OCI-LY7 (cell line): Measurements from ENCODE around the gene ETFB. TPM values are rescaled to one million over a fixed set of nuclear protein-coding genes. Genes with fewer than 3 reads are reported as not detected.
A peak's percentile ranks its signal among the peaks of the same experiment; 100 is the strongest.

Experiments
- BruUV-seq: library from RNA; stranded (reverse); fragments of 400-500 nt; replicated peaks from 2 replicates; lab custom pipeline; 2021; lab: Mats Ljungman, UMichigan
- CTCF ChIA-PET: fragments of 300-600 bp; sonication (Branson Sonifier 250); formaldehyde crosslinking; loops from one replicate; lab custom pipeline; 2022; ENCODE audit warnings: antibody characterized with exemption; ENCODE audit not compliant: unreplicated experiment; lab: Charles Lee
- POLR2A ChIA-PET: fragments of 300-600 bp; sonication (Branson Sonifier 250); formaldehyde crosslinking; loops from one replicate; lab custom pipeline; 2022; ENCODE audit warnings: antibody characterized with exemption; lab: Charles Lee
- DNase-seq: peaks from one replicate; pipeline ENCODE4 v3.0.0-alpha.2; 2015; ENCODE audit warnings: low spot score
- H2AFZ ChIP-seq: fragments of 200-600 bp; sonication (generic), shearing (Covaris generic); 2 replicates; pipeline ENCODE4 v1.6.1; 2014; ENCODE audit warnings: mild to moderate bottlenecking, antibody characterized with exemption, low read length, moderate library complexity
- H3K27ac ChIP-seq: fragments of 200-600 bp; sonication (generic); 2 replicates; pipeline ENCODE4 v1.5.1; 2014; ENCODE audit warnings: mixed run types, low read depth, mild to moderate bottlenecking, moderate library complexity, low read length, inconsistent platforms; ENCODE audit not compliant: poor library complexity, severe bottlenecking
- H3K36me3 ChIP-seq: fragments of 200-600 bp; sonication (generic); 2 replicates; pipeline ENCODE4 v1.6.1; 2014; ENCODE audit warnings: mild to moderate bottlenecking, antibody characterized with exemption, low read length, moderate library complexity, mixed read lengths; ENCODE audit not compliant: insufficient read depth
- H3K4me1 ChIP-seq: fragments of 200-600 bp; sonication (generic); 2 replicates; pipeline ENCODE4 v1.5.1; 2014; ENCODE audit warnings: mild to moderate bottlenecking, low read length; ENCODE audit not compliant: insufficient read depth, poor library complexity, severe bottlenecking
- H3K4me2 ChIP-seq: fragments of 200-600 bp; sonication (generic); 2 replicates; pipeline ENCODE4 v1.6.1; 2014; ENCODE audit warnings: mild to moderate bottlenecking, low read length
- H3K4me3 ChIP-seq: fragments of 200-600 bp; sonication (generic); 2 replicates; pipeline ENCODE4 v1.5.1; 2014; ENCODE audit warnings: mild to moderate bottlenecking, low read depth, low read length; ENCODE audit not compliant: poor library complexity, severe bottlenecking
- H3K79me2 ChIP-seq: fragments of 200-600 bp; sonication (generic); 2 replicates; pipeline ENCODE4 v1.6.1; 2016; ENCODE audit warnings: low read depth, mild to moderate bottlenecking, low read length, moderate library complexity, mixed read lengths; ENCODE audit not compliant: insufficient read depth
- H3K9me2 ChIP-seq: fragments of 200-600 bp; sonication (generic); 2 replicates; pipeline ENCODE4 v1.6.1; 2016; ENCODE audit warnings: mild to moderate bottlenecking, low read length, mixed read lengths; ENCODE audit not compliant: insufficient read depth
- H3K9me3 ChIP-seq: fragments of 200-600 bp; sonication (generic); 2 replicates; pipeline ENCODE4 v1.6.1; 2014; ENCODE audit warnings: mild to moderate bottlenecking, mixed run types, low read length, mixed read lengths
- H4K20me1 ChIP-seq: fragments of 200-600 bp; sonication (generic); 2 replicates; pipeline ENCODE4 v1.6.1; 2014; ENCODE audit warnings: mild to moderate bottlenecking, antibody characterized with exemption, low read length, moderate library complexity, mixed read lengths; ENCODE audit not compliant: insufficient read depth
- EZH2phosphoT487 ChIP-seq: fragments of 200-600 bp; sonication (generic); IDR thresholded peaks from 2 replicates; pipeline ENCODE4 v1.6.1; 2018; ENCODE audit warnings: low read depth, borderline replicate concordance, mild to moderate bottlenecking, mixed run types, antibody characterized with exemption, low read length, moderate library complexity, mixed read lengths
- intact Hi-C: fragments of 100-400 bp; cut with micrococcal nuclease; formaldehyde crosslinking; loops from one replicate; pipeline ENCODE4 v1.10.0; 2022; ENCODE audit not compliant: unreplicated experiment
- total RNA-seq, 2 experiments: library from RNA; depleted of rRNA in 1 of 2; stranded (reverse); fragments of >200 nt in 1 of 2; shearing (Covaris generic) in 1 of 2; gene quantifications; 2 replicates each; pipeline ENCODE4 v1.2.3, GENCODE V29; 2014 to 2022
- TF ChIP-seq, protein P1 (sequence below): fragments of 200-600 bp; sonication (generic); conservative IDR thresholded peaks from 2 replicates; pipeline ENCODE4 v1.5.1; 2014; ENCODE audit warnings: mild to moderate bottlenecking, antibody characterized with exemption, low read length, moderate library complexity, mixed read lengths

ETFB gene
- total RNA-seq, 2 experiments from 2014 or later = 58.2 to 71.6 TPM

DNA sequence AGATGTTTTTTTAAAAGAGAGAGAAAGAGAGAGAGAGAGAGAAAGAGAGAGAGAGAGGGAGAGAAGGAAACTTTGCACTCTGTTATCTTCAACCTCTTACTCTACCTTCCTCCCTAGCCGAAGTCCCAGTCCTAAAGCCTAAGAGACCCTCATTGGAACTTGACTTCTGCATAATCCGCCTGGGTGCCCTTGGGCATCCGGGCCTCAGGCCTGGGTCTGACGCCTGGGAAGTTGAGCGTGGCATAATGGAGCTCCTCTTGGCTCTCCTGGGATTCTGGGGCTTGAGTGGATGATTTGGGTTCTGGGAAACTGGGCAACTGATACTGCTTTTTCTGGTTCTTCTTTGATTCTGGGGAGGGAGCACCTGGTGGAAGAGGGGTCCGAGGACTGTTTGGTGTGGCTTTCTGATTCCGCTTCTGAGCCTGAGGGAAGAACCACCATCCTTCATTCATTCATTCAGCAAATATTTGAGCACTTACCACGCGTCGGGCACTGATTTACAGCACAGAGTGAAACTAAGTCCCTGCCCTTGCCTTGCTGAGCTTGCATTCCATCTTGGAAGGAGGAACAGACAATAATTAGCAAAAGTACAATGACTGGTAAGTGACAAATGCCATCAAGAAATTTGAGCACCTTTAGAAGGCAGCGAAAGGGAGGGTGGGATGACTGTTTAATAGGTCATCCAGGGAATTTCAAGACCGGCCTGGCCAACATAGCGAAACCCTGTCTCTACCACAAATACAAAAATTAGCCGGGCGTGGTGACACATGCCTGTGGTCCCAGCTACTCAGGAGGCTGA, 45.0 kb upstream of the ETFB start:
- TF ChIP-seq, protein P1, sequence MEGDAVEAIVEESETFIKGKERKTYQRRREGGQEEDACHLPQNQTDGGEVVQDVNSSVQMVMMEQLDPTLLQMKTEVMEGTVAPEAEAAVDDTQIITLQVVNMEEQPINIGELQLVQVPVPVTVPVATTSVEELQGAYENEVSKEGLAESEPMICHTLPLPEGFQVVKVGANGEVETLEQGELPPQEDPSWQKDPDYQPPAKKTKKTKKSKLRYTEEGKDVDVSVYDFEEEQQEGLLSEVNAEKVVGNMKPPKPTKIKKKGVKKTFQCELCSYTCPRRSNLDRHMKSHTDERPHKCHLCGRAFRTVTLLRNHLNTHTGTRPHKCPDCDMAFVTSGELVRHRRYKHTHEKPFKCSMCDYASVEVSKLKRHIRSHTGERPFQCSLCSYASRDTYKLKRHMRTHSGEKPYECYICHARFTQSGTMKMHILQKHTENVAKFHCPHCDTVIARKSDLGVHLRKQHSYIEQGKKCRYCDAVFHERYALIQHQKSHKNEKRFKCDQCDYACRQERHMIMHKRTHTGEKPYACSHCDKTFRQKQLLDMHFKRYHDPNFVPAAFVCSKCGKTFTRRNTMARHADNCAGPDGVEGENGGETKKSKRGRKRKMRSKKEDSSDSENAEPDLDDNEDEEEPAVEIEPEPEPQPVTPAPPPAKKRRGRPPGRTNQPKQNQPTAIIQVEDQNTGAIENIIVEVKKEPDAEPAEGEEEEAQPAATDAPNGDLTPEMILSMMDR = no peak
- no peak for TF ChIP-seq EZH2phosphoT487
- Histone ChIP-seq H3K4me2 (no peak overlapping the region), H4K20me1 (no peaks in the 10 kb centered on the region), H2AFZ (no peak overlapping the region), H3K79me2 (peaks cover 5% of the 10 kb centered on the region; the same call in 1 of the 2 replicates), H3K9me3 (no peaks in the 10 kb centered on the region), H3K4me1 (peaks cover 33% of the 10 kb centered on the region), H3K9me2 (no peaks in the 10 kb centered on the region), H3K4me3 (no peak overlapping the region), H3K27ac (no peak overlapping the region), H3K36me3 (peaks cover 46% of the 10 kb centered on the region)
- no peak for DNase-seq
- no TSS peak for BruUV-seq
- POLR2A ChIA-PET = interaction anchor here (0.6 kb wide), 1 partner anchor 67 kb away, joined by 5 read pairs; no protein-coding TSS in a partner anchor
- intact Hi-C loops = no loop called here
- CTCF ChIA-PET = no interaction called here

DNA sequence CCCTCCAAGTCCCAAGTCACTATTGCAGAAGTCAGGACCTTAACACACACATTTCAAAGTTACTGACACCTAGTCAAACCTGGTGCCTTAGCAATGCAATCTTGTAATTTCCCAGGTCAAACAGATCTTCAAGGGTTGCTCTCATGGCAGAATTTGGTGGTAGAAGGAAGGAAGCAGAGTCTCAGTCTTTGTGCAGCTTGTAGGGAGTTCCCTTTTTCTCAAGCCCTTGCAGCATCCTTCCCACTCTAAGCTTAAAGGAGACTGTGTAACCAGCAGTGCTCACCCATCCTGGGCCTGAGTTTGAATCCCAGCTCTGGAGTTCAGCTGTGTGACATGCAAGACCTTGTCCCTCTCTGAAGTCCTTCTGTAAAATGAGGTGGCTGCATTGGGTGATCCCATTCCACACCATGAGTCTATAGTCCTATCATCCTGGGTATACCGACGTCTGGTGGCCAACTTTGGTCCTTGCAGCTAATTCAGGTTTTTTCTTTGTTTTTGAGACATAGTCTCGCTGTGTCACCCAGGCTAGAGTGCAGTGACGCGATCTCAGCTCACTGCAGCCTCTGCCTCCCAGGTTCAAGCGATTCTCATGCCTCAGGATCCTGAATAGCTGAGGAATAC, 41.4 kb upstream of the ETFB start:
- TF ChIP-seq EZH2phosphoT487 = no peak
- TF ChIP-seq, protein P1 = peak; percentile 84
- POLR2A ChIA-PET = interaction anchor here (0.6 to 1.4 kb wide), 2 partner anchors 10 to 13 kb away, joined by 3 to 7 read pairs; partner anchors contain the start of gene SIGLEC10
- peak; percentile 72 for DNase-seq
- Histone ChIP-seq H3K4me3 (no peak overlapping the region), H3K79me2 (no peaks in the 10 kb centered on the region), H2AFZ (peak overlapping the region; percentile 9; the same call in 1 of the 2 replicates), H3K4me1 (peaks cover 28% of the 10 kb centered on the region), H3K9me2 (no peaks in the 10 kb centered on the region), H3K9me3 (peaks cover under 1% of the 10 kb centered on the region; the same call in 1 of the 2 replicates), H3K27ac (peak overlapping the region; percentile 72), H3K4me2 (peak overlapping the region; percentile 57), H4K20me1 (no peaks in the 10 kb centered on the region), H3K36me3 (peaks cover 31% of the 10 kb centered on the region)
- intact Hi-C loops = no loop called here
- no TSS peak for BruUV-seq
- CTCF ChIA-PET = interaction anchor here (0.6 to 1.3 kb wide), 3 partner anchors 10 to 1093 kb away, joined by 3 to 6 read pairs (median 5); partner anchors contain the start of gene SIGLEC10
